ENCODE results near the gene DCP1A.

DNA sequence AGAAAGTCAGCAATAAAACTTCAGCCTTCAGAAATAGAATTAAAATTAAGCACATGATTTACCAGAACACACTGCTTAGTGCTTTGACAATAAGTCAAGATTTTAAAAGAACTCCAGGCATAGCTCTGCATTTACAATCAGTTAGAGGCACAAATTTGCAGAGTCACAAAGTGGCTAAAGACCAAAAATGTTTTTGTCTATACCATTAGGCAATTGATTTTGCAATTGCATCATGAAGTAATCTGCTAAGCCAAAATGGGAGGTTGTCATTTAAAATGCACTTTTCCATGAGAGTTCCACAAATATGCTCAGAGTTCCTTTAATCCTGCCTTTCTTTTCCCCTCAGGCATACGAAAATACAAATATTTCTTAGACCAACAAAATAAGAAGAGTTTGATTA, 10.1 kb upstream of the DCP1A start:
- TF ChIP-seq CTCF (conservative IDR thresholded peaks at IDR 0.05): no peak
- no peak for TF ChIP-seq EZH2 (IDR thresholded peaks at IDR 0.05; ENCODE audit: low read depth)

Data from PC-9 (cell line).